Common myeloid progenitor, CD34-positive (primary cell): ENCODE measurements around the gene IL21R.
A peak's percentile ranks its signal among the peaks of the same experiment; 100 is the strongest.

Experiments
- CTCF ChIA-PET: fragments of 350-600 bp; sonication (Branson Sonifier 250); formaldehyde crosslinking; loops from one replicate; lab custom pipeline; 2021; ENCODE audit warnings: antibody characterized with exemption; lab: Charles Lee
- POLR2A ChIA-PET: fragments of 350-600 bp; sonication (Branson Sonifier 250); formaldehyde crosslinking; loops from one replicate; lab custom pipeline; 2021; ENCODE audit warnings: antibody characterized with exemption; lab: Charles Lee
- DNase-seq, 3 donors: peaks; one replicate each; pipeline versions ENCODE4 v3.0.0 to v3.0.0-alpha.2; 2013
- H3K27ac ChIP-seq, 2 experiments: 1 replicate in 1 of 2; 2 replicates in 1 of 2; pipeline ENCODE4 v1.7.0; 2013; ENCODE audit warnings: inconsistent platforms in 2 of 2, low read length in 2 of 2, mild to moderate bottlenecking in 2 of 2, low read depth in 1 of 2, moderate library complexity in 1 of 2; ENCODE audit not compliant: severe bottlenecking in 2 of 2, insufficient read depth in 1 of 2, poor library complexity in 1 of 2
- H3K27me3 ChIP-seq, 5 experiments: replicated peaks in 2 of 5; 1 replicate in 3 of 5; 2 replicates in 2 of 5; pipeline versions ENCODE4 v1.6.1 to v1.7.0; 2013; ENCODE audit warnings: low read length in 4 of 5, mild to moderate bottlenecking in 2 of 5, moderate library complexity in 2 of 5, inconsistent platforms in 1 of 5; ENCODE audit not compliant: insufficient read depth in 5 of 5, control insufficient read depth in 4 of 5
- H3K36me3 ChIP-seq, 4 experiments: 1 replicate in 2 of 4; 2 replicates in 2 of 4; pipeline versions ENCODE4 v1.6.1 to v1.7.0; 2013; ENCODE audit warnings: low read length in 3 of 4, control low read depth in 1 of 4, mild to moderate bottlenecking in 1 of 4; ENCODE audit not compliant: control insufficient read depth in 4 of 4, insufficient read depth in 4 of 4
- H3K4me1 ChIP-seq, 4 experiments: 1 replicate in 3 of 4; 2 replicates in 1 of 4; pipeline versions ENCODE4 v1.6.1 to v1.7.1; 2013; ENCODE audit warnings: low read length in 3 of 4, mild to moderate bottlenecking in 3 of 4, control low read depth in 1 of 4, inconsistent platforms in 1 of 4, moderate library complexity in 1 of 4; ENCODE audit not compliant: control insufficient read depth in 4 of 4, insufficient read depth in 4 of 4; ENCODE audit errors: control extremely low read depth in 1 of 4
- H3K4me3 ChIP-seq, 7 experiments: 1 replicate in 4 of 7; 2 replicates in 3 of 7; pipeline versions ENCODE4 v1.5.1 to v1.7.0; 2013; ENCODE audit warnings: mild to moderate bottlenecking in 7 of 7, low read length in 6 of 7, moderate library complexity in 6 of 7, inconsistent platforms in 2 of 7, low read depth in 2 of 7, control low read depth in 1 of 7; ENCODE audit not compliant: insufficient read depth in 4 of 7, control insufficient read depth in 1 of 7; ENCODE audit errors: extremely low read depth in 1 of 7
- H3K9me3 ChIP-seq, 5 experiments: 1 replicate in 4 of 5; 2 replicates in 1 of 5; pipeline versions ENCODE4 v1.6.1 to v1.7.1; 2013; ENCODE audit warnings: low read length in 4 of 5, mild to moderate bottlenecking in 2 of 5, inconsistent platforms in 1 of 5, low read depth in 1 of 5, moderate library complexity in 1 of 5; ENCODE audit not compliant: control insufficient read depth in 4 of 5, insufficient read depth in 2 of 5; ENCODE audit errors: control extremely low read depth in 1 of 5
- WGBS: methylation state at CpG from one replicate; pipeline ENCODE4 v1.1.5; 2013; ENCODE audit not compliant: insufficient coverage; 5-methylcytosine and 5-hydroxymethylcytosine counted together

IL21R gene

GRCh38 chr16:27441276-27441675 lies 39.3 kb downstream of the IL21R start:
- Histone ChIP-seq H3K36me3 (peaks cover 0 to 32% (median 0%) of the 10 kb centered on the region in 4 experiments), H3K27ac (no peak overlapping the region), H3K4me1 (peaks cover 0 to 13% (median 7%) of the 10 kb centered on the region in 4 experiments), H3K9me3 (peaks cover 0 to 18% (median 8%) of the 10 kb centered on the region in 5 experiments), H3K4me3 (no peak overlapping the region), H3K27me3 (no peaks in the 10 kb centered on the region)
- no peak for DNase-seq
- CTCF ChIA-PET: interaction anchor here (1.1 to 1.6 kb wide), 3 partner anchors 9 to 67 kb away, joined by 3 to 7 read pairs (median 3); no protein-coding TSS in a partner anchor
- POLR2A ChIA-PET: no interaction called here
- 98% methylated on average over 5 of the region's 5 CpGs for WGBS

DNA sequence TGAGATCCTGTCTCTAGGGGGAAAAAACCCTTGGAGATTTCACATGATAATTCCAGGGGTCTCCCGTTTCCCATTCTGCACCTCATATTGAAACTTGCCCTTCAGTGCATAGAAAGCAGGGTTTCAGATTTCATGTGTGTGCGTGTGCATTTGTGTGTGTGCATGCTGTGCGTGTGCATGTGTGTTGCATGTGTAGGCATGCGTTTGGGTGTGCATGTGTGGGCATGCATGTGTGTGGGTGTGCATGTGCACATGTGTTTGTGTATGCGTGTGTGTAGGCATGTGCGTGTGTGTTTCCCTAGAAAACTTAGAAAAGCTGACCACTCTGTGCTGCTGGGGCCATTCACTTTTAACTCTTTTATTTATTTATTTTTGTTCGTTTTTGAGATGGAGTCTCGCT lies 40.0 kb downstream of the IL21R start:
- H3K27me3 ChIP-seq: no peaks in the 10 kb centered on the region
- WGBS: 94% methylated on average over 6 of the region's 8 CpGs

GRCh38 chr16:27444015-27444414 lies 42.0 kb downstream of the IL21R start:
- Histone ChIP-seq H3K27ac (no peak overlapping the region), H3K4me3 (no peak overlapping the region), H3K36me3 (peaks cover 0 to 40% (median 0%) of the 10 kb centered on the region in 4 experiments), H3K27me3 (no peaks in the 10 kb centered on the region), H3K4me1 (peaks cover 0 to 25% (median 24%) of the 10 kb centered on the region in 4 experiments), H3K9me3 (peaks cover 0 to 18% (median 8%) of the 10 kb centered on the region in 5 experiments)
- 89% methylated on average over 1 of the region's 2 CpGs for WGBS
- POLR2A ChIA-PET: no interaction called here
- DNase-seq: no peak
- CTCF ChIA-PET: interaction anchor here (1.2 to 1.3 kb wide), 2 partner anchors 11 to 15 kb away, joined by 4 to 6 read pairs; no protein-coding TSS in a partner anchor

More for the DNA sequence above, 40.0 kb downstream of the IL21R start:
- CTCF ChIA-PET: no interaction called here
- peaks cover 0 to 20% (median 14%) of the 10 kb centered on the region in 4 experiments for H3K4me1 ChIP-seq
- no peak overlapping the region for H3K4me3 ChIP-seq
- POLR2A ChIA-PET: no interaction called here
- DNase-seq: no peak
- peaks cover 0 to 33% (median 0%) of the 10 kb centered on the region in 4 experiments for H3K36me3 ChIP-seq
- H3K27ac ChIP-seq: no peak overlapping the region
- peaks cover 0 to 18% (median 8%) of the 10 kb centered on the region in 5 experiments for H3K9me3 ChIP-seq

DNA sequence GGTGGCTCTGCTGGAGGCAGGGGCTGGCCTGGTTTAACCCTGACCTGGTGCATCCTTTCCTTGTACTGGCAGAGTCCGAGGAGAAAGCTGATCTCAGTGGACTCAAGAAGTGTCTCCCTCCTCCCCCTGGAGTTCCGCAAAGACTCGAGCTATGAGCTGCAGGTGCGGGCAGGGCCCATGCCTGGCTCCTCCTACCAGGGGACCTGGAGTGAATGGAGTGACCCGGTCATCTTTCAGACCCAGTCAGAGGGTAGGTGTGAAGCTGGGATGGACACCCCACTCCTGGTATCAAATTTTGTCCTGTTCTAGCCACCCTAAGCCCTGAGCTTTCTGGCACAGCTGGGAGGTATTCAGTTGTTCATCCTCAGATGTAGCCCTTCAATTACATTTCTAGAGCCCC lies 42.5 kb downstream of the IL21R start:
- peaks cover 0 to 35% (median 0%) of the 10 kb centered on the region in 4 experiments for H3K36me3 ChIP-seq

GRCh38 chr16:27445502-27446175 lies 43.7 kb downstream of the IL21R start:
- Histone ChIP-seq H3K4me3 (no peak overlapping the region), H3K27me3 (no peaks in the 10 kb centered on the region), H3K4me1 (peaks cover 0 to 39% (median 33%) of the 10 kb centered on the region in 4 experiments), H3K9me3 (peaks cover 0 to 18% (median 8%) of the 10 kb centered on the region in 5 experiments), H3K36me3 (peaks cover 0 to 33% (median 0%) of the 10 kb centered on the region in 4 experiments), H3K27ac (no peak overlapping the region)
- CTCF ChIA-PET: interaction anchor here (1.2 to 2.8 kb wide), 4 partner anchors 13 to 220 kb away, joined by 3 to 30 read pairs (median 5); no protein-coding TSS in a partner anchor
- no peak for DNase-seq
- POLR2A ChIA-PET: no interaction called here
- 94% methylated on average over 8 of the region's 12 CpGs for WGBS

More for the DNA sequence above, 42.5 kb downstream of the IL21R start:
- no peak overlapping the region for H3K4me3 ChIP-seq
- H3K4me1 ChIP-seq: peaks cover 0 to 27% (median 26%) of the 10 kb centered on the region in 4 experiments
- 100% methylated on average over 2 of the region's 5 CpGs for WGBS
- peaks cover 0 to 18% (median 8%) of the 10 kb centered on the region in 5 experiments for H3K9me3 ChIP-seq
- ChIA-PET CTCF (interaction anchor here (1.2 to 1.3 kb wide), 2 partner anchors 11 to 15 kb away, joined by 4 to 6 read pairs; no protein-coding TSS in a partner anchor), POLR2A (no interaction called here)
- no peaks in the 10 kb centered on the region for H3K27me3 ChIP-seq
- no peak for DNase-seq
- no peak overlapping the region for H3K27ac ChIP-seq

DNA sequence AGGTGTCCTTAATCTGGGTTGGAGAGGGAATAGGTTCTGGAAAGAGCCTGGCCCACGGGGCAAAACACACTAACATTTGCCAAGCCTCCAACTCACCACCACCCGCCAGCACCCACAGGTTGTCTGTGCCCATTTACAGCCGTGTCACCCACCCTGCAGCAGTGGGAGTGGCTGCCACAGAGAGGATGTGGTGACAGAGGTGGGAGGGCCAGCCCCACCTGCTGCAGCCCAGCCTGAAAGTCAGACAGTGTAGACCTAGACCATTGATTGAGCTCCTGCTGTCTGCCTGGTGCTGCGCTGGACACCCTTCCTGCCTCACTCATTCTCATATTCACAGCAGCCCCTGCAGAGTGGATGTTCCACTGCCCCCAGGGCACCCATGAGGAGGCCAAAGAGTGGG lies 44.7 kb downstream of the IL21R start:
- Histone ChIP-seq H3K4me1 (peaks cover 0 to 45% (median 39%) of the 10 kb centered on the region in 4 experiments), H3K27ac (no peak overlapping the region), H3K4me3 (no peak overlapping the region), H3K9me3 (peaks cover 0 to 18% (median 8%) of the 10 kb centered on the region in 5 experiments), H3K36me3 (peaks cover 0 to 33% (median 0%) of the 10 kb centered on the region in 4 experiments), H3K27me3 (no peaks in the 10 kb centered on the region)
- ChIA-PET CTCF (interaction anchor here (1.2 to 2.8 kb wide), 4 partner anchors 10 to 71 kb away, joined by 3 to 30 read pairs (median 5); no protein-coding TSS in a partner anchor), POLR2A (no interaction called here)
- whole genome bisulfite sequencing: 20% methylated on average over 1 of the region's 4 CpGs
- peak; percentile 46 to 92 (median 85) for DNase-seq
